NCI-H226 (cell line): ENCODE results near the gene CATSPER3.

Experiments used
- DNase-seq: peaks from one replicate; pipeline ENCODE4 v3.0.0-alpha.2; 2015

CATSPER3 gene

DNA sequence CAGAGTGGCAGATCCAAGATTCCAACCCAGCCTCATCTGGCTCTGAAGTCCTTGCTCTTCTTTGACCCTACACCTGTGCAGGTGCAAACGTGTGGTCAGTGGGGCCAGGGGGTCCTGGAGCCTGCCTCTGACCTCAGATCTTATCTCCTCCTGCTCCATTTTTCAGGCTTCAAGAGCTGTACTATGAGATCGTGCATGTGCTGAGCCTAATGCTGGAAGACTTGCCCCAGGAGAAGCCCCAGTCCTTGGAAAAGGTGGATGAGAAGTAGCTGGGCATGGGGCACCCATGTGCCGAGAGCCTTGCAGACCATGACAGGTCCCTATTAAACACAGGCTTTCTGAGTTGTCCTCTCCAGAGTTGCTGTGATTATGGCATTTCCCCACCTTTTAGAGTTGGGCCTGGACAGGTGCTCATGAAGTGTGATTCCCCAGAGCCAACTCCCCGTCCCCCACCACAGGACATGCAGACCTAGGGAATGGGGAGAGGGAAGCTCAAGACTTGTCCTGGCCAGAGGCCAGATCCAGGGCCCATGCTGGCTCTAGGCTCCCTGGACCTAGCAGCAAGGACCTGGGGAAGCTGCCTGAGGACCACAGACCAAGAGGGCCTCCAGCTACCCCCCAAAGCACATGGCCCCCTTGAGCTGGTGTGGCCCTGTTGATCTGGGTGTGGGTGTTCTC, 43.8 kb downstream of the CATSPER3 start:
- DNase-seq, result no peak

DNA sequence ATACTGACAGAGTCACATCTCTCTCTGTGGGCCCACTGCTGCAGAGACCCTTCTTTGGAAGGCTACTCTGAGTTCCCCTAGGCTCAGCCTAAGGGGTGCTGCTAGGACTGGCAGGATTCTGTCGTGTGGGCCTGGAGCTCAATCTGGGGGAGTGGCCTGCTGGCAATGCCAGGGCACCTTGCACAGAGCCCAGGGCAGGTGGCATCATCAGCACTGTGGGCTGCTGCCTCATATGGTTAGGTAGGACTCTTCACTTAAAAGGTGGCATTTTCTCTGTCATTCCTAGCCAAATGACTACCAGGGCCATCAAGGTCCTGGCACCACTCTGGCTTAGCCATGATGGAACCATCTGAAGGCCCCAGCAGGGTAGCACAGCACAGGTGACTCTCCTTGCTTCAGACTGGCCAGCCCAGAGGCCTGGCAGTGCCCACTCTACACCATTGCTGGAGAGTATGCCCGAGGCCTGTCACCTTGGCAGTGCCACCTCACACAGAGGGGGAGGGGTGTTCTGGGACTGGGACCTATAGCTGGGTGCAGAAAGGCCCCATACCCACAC, 44.4 kb downstream of the CATSPER3 start:
- no peak for DNase-seq

DNA sequence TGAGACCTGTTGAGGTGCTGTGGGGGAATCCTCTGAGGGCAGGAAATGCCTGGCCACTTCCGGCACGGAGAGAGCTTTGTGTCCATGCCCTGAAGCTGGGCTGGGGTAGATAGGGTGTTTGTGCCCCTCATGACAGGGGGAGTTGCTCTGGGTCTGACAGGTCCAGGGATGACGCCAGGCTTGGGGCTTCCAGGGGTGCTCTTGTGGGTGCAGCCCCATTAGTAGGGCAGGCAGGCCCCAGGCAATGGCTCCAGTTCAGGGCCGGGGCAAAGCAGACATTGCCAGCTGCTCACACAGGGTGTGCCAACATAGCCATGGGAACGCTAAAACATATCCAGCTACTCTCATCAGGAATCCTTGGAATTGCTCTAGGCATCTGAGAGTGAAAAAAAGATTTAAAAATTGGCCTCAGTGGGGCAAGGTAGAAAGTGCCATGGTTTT, 45.3 kb downstream of the CATSPER3 start:
- DNase-seq, result no peak

DNA sequence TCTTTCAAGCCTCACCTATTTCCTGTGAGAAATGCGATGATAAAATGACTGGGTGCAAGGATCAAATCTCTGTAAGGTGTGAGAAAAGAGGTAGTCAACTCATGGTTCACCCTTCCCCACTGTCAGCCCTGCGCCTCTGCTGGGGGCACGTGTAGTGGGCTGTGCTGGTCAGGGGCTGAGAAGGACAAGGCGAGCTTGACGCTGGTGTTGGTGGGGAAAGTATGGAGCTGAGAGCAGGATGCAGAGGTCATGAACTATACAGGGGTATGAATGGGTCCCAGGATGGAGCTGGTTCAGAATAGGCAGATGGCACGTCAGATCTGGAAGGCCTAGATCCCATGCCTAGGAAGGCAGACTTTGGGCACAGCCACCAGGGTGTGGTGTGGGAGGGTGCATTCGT, 45.7 kb downstream of the CATSPER3 start:
- no peak for DNase-seq

DNA sequence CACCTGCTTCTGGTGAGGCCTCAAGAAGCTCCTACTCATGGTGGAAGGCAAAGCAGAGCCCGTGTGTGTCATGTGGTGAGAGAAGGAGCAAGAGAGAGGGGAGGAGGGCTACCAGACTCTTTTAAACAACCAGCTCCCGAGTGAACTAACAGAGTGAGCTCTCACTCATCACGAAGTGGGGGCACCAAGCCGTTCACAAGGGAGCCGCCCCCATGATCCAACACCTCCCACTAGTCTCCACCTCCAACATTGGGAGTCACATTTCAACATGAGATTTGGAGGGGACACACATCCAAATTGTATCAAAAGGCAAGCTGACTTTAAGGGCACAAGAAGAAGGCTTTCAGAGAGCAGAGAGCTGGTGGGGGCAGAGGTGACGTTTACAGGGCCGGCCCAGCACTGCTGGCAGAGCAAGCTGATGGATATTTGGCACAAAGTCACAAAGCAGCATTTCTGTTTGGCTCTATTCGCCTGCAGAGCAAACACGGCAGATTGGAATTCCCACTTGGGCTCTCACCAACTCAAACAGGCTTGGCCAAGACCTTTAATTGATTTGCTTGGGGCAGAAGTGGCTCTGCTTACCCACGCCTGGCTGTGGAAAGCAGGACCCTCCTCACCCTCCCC, 46.4 kb downstream of the CATSPER3 start:
- no peak for DNase-seq

DNA sequence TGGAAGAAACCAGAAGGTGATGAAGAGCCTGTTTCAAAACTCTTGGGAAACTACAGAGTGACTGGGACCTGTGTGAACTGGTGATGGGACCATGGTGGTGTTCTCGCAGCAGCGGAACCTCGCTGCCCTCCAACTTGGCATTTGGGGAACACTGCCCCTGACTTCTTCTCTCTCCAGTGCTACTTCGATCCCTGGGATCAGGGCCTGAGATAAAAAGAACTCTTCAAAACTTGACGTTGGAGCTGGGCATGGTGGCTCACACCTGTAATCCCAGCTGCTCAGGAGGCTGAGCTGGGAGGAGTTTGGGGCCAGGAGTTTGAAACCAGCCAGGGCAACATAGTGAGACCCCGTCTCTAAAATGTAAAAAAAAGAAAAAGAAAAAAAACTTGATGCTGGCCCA, 48.2 kb downstream of the CATSPER3 start:
- no peak for DNase-seq

DNA sequence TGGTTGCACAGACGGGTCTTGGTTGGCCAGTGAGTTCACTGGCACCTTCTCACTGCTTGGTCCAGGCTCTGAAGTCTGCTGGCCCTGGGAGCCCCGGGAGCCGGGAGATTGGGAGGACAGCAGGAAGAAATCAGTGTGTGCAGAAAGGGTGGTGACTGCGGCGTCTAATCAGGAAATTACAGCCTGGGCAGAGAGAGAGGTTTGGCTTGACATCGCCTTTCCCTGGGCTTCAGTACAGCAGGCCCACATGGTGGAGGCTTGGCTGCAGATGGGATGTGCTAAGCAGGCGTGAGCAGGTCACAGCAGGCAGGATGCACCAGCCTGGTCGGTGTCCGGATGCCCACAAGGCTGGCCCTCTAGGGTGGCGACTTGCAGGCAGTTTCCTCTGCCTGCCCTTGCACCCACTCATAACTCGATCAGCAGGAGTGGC, 49.2 kb downstream of the CATSPER3 start:
- DNase-seq, result no peak

DNA sequence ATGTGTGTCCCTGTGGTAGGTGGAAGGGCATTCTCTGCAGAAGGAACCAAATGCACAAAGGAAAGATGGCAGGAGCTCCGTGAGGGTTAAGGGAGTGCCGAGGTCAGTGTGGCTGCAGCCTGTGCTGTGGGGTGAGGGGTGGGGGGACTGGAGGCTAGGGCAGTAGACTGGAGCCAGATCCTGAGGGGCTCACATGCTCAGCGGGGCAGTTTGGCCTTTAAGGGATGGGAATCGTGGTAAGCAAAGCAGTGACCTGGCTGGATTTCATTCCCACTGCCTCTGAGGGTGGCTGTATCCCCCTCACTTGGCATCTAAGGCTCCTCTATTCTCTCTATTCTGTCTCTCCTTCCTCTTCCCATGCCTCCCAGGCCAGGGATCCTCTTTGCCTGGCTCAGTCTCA, 50.8 kb downstream of the CATSPER3 start:
- no peak for DNase-seq

DNA sequence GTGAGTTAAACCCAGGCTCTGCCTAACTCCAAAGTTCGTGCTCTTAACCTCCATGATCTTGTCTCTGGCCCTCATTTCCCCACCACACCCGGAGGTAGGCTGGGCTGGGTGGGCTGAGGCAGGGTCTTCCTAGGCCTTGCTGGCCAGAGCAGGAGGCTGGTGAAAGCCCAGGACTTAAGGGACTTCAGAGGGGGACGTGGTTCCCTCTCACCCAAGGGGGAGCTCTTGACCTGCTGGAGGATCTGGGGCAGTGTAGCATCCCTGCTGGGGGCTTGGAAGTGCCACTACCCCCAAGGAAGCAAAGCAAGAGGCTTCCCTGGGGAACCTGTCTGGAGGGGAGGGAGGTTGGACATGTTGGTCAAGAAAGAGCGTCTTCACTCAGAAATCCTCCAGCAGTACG, 51.6 kb downstream of the CATSPER3 start:
- DNase-seq, result no peak

DNA sequence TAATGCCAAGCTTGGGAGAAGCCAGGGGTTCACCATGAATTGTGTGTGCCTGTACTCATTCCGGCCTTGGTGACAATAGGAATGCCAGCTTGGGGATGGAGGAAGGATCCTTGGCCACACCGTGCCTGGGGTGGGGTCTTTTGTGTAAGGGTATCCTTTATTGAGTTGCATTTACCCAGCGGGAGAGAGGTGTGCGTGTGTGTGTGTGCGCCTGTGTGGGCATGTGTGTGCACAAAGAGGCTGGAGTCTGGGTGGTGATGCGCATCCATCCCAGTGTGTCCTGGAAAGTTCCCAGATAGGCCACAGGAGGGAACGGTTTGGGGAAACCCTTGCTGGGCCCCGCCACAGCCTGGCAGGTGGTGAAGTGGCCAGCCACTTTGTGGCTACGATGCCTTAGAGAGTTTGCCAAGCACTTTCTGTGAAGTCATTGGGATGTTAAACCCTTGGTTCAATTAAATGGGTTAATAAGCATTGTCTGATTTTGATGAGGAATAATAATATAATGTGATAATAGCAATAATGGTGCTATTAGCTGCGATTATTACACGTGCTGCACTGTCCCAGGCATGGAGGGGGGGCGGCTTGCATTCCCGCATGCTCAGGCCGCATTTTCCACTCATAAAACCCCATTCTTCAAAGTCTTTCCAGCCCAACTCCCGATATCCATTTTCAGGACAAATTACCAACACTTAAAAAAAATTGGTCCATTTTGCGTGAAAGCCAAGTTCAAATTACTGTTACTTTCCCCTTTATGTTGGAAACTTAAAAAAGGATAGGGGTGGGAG, 52.6 kb downstream of the CATSPER3 start:
- DNase-seq, result no peak

DNA sequence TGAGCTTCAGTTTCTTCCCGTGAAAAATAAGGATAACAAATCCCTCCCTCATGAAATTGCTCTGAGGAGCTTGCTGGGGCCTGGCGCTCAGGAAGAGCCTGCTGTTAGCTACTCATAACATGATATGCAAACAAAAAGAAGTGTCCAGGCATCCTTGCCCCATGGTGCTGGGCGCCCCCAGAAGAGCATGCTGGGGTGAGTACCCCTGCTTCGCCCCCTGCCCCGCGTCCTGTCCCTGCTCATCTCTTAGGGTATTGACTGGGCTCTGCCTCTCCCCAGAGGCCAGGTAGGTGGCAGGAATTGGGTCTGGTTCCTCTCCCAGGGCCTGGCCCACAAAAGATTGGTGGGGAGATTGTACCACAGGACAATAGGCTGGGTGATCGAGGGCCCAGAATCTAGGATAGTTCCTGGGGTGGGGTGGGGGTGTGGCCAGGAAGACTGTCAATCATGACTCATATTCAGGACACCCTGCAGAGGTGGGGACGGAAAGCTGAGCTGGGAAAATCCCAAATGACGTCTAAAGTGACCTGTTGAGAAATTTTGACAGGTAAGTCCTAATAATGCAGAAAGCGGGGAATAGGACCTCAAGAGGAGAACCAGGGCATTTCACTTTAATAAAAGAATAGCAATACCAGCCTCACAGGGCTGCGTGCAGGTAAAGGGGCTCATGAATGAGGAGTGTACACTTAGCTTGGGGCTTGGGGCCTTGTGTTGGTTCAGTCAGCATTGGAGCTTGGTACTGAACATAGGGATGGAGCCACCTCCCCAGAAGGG, 57.4 kb downstream of the CATSPER3 start:
- peak; percentile 52 for DNase-seq

DNA sequence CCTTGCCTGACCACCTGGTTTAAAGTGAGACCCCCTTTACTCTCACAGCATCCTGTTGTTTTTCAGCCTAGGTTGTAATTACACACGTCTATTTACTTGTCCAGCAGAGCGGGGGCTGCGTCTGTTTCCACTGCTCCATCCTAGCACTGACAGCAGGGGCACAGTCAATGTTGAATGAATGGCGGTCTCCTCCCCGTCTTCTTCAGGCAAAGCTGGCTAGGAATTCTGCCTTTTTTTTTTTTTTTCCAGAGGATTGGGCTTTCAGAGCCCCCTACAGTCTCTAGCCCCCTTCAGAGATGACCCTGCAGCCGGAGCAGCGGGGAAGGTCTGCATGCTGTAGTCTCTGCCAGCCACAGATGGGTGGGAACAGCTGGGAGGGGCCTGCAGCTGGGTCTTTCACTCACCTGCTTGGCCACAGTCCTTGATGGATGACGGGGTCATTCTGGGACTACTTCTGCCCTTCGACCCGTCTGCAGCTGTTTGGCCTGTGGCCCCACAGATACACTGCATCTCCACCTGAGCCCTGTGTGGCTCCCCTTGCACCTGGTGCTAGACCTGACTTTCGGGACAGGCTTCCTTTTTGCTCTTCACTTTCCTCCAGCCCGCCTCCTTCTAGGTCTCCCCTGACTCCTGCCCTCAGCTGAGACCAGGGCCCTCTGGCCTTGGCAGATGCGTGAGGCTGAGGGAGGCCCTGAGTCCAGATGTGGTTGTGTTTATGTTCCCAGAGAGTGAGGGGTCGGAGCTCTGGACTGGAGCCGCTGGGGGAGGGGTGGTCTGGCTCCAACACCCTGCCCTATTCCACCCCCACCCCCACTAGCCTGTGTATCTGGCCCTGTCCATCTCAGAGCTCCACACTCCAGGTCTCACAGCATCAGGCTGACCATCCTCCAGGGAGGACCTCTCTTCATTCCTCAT, 58.3 kb downstream of the CATSPER3 start:
- DNase-seq, result no peak

DNA sequence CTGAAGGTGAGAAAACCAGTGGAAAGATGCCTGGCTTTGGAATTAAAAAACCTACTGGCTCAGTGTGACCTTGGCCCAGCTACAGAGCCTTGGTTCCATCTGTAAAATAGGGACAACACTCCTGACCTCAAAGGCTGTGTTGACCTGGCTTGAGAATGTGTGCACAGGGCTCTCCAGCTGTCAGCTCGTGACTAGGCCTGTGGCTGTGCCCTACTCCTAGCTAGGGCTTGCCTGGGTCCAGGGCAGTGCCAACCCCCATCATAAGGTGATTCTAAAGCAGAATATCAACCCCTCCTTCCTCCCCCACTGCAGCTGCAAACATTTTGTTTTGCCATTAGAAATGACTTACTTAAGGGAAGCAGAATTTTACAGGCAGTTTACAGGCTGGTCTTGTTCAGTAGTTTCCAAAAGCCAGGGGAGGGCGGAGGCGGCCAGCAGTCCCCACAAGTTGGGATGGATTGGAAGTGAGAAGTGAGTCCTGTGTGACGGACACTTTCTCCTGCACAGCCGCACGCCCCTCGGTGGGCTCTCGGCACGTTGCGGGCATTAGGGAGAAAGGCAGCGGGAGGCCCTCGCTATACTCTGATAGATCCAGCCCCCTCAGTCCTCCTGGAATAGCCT, 59.0 kb downstream of the CATSPER3 start:
- DNase-seq, result no peak

DNA sequence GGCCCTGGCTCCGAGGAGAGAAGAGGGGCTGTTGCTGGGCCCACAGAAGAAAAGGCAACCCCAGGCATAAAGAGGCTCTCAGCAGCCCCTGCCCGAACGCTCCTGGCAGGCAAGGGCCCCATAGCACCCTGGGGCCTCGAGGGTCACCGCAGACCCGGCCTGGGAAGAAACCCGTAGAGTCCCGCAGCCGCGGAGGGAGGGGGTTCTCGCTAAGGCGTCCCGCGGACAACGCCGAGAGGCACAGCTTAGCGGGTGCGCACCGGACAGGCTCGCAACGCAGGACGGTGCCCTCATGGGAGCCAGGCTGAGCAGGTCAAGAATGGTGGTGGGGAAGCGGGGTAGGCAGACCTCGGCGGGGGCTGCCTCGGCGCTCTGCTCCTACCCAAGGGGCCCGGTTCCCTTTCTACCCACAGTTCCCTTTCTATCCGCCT, 59.6 kb downstream of the CATSPER3 start:
- DNase-seq, result no peak

DNA sequence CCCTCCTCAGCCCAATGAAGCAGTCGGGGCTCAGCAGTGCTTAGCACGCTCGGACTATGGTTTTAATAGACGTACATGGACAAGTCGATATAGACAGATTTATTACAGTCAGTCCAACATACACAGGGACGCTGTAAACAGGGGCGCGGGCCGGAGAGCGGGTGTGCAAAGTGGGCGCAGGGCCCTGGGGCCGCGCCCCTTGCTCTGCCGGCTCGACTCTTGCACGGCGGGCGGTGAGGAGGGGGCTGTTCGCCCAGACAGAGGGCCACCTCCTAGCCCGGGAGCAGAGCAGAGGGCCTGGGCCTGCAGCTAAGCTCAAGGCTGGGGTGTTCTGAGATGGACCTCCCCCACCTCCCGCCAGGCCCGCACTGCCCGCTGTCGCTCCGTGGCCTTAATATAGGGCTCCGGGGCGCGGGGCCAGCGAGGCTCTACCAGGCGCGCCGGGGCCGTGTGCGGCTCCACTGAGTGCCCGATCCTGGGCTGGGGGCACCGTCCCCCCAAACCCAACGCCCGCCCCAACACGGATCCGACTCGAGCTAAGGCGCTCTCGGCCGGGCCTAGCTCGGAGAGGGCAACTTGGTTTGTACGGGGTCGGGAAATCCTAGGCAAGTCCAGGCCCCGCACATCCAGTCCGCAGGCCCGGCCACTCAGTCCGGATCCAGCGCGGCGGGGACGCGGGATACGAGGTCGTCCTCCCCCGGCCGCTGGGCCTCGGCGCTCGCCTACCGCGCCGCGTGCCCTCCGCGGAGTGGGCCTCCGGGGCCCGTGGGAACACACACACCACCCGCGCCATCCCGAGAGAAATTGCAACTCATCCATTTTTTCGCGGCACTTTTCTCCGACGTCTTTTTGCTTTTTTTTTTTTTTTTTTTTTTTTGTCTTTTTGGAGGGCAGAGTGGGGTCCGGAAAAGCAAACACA, 60.2 kb downstream of the CATSPER3 start:
- DNase-seq, result no peak

DNA sequence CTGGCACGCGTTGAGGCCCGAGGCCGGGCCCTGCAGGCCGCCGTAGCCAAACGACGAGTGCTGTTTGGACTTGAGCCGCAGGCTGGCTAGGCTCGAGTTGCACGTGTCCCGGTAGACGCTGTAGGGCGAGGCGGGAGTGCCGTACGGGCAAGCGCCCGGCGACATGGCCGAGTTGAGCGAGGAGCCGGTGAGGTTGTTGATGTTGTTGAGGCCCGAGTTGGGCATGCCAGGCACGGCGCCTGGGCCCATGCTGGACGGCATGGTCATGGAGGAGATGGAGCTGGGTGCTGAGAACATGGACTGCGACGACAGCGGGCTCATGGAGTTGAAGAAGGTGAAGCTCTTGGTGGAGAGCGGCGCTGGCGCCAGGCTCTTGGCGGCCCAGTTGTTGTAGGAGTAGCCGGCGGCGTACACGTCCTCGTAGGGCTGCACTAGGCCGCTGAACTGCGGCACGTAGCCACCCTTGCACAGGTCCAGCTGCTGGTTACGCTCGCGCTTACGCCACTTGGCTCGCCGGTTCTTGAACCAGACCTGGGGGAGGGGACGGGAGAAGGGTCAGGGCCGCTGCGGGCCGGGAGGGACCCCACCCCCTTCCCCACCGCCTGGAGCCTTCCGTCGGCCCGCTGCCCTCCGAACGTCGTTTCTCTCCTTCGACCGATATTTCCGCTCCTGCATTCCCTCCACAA, 61.2 kb downstream of the CATSPER3 start:
- DNase-seq, result no peak

DNA sequence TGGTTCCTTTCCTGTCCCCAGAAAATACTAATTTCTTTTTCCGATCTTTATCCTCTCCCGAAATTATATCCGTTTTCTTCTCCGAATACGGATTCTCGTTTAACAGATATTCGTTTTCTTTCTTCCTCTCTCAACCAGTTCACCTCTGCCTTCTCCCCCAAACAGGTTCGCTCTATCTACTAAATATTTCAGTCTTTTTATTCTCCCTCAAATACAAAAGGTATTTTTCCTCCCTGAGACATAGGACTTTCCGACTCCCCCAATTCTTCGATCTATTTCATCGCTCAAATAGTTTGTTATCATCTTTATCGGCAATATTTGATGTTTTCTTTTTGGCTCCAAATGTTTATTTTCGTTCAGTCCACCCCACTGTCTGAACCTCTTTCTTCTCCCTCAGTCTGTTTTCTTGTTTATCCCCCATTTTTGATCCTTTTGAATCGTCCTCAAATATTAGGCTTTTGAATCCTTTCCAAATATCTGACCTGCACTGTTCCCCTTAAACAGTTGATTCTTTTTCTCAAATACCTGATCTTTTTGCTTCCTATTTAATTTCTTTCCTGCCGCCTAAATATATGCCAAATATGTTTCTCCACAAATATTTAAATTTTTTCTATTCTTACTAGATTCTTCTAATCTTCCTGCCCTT, 61.9 kb downstream of the CATSPER3 start:
- DNase-seq, result no peak

DNA sequence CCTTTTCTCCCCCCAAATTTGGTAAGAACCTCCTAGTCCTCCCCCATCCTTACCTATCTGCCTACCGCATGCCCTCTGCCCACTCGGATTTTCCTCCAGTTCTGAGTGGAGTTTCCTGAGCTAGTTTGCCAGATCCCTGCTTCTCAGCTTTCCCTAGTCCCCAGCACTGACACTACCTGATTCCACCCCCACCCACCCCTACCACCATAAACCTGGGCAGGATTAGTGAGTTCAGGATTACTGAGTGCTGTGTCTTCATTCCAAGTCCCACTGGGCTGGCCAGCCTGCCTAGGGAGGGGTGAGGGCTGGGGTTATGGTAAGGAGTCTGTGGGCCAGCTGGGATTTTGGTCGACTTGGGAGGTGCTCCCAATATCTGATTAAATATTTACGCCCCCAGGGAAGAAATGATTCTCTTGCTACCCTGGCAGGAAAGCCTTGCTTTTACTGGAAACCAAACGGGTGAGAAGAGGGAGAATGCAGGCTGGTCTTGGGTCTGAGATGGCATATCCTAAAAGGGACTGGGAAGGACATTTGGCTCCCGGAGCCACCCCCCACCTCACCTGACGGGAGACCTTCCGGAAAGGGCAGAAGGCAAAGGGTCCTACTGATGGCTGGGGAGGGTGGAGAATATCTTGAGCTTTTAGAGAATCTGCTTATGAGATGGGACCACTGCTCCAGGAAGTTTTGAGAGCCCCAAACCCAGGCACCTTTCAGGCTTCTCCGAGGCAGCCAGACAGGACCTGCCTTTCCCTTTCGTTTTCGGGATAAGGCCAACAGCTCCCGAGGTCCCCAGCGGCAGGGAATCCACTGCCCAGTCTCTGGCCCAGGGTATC, 62.6 kb downstream of the CATSPER3 start:
- DNase-seq, result no peak
